Gastrocnemius medialis (tissue), 4 donors: ENCODE data around the gene PIK3R6. TPM values are rescaled to one million over a fixed set of nuclear protein-coding genes. Genes with fewer than 3 reads are reported as not detected.
"Not testable (repeated sequence)": the region's sequence is repeated elsewhere in the genome, so short reads cannot be mapped to it uniquely, and the experiment has no call there.

Source experiments
- ATAC-seq, 2 donors: fragments of 150-250 bp; one replicate each; pipeline ENCODE4 v1.9.1; 2016
- DNase-seq, 2 donors: peaks; one replicate each; pipeline ENCODE4 v3.0.0-alpha.2; 2019
- H3K27ac ChIP-seq, 4 donors: fragments of 200-600 bp; sonication (generic); 1 replicate in 1 of 4; 2 replicates in 3 of 4; pipeline ENCODE4 v1.5.1; 2016 to 2018; ENCODE audit warnings: mild to moderate bottlenecking in 2 of 4, moderate library complexity in 1 of 4
- H3K27me3 ChIP-seq, 3 donors: fragments of 200-600 bp; sonication (generic) in 2 of 3; 1 replicate in 1 of 3; 2 replicates in 2 of 3; pipeline versions ENCODE4 v1.5.1 to v1.6.0; 2016 to 2019; ENCODE audit warnings: mild to moderate bottlenecking in 1 of 3, moderate library complexity in 1 of 3
- H3K36me3 ChIP-seq, 2 donors: fragments of 200-600 bp; sonication (generic) in 1 of 2; one replicate each; pipeline ENCODE4 v1.5.1; 2017 to 2018
- H3K4me1 ChIP-seq, 2 donors: fragments of 200-600 bp; sonication (generic) in 1 of 2; one replicate each; pipeline ENCODE4 v1.5.1; 2016 to 2017; ENCODE audit warnings: mild to moderate bottlenecking in 2 of 2
- H3K4me3 ChIP-seq, 4 donors: fragments of 200-600 bp; sonication (generic) in 3 of 4; 1 replicate in 1 of 4; 2 replicates in 3 of 4; pipeline ENCODE4 v1.5.1; 2016 to 2019; ENCODE audit warnings: mild to moderate bottlenecking in 2 of 4
- H3K9me3 ChIP-seq, 3 donors: fragments of 200-600 bp; sonication (generic) in 2 of 3; 1 replicate in 1 of 3; 2 replicates in 2 of 3; pipeline ENCODE4 v1.5.1; 2016 to 2019
- POLR2A ChIP-seq, 2 donors: fragments of 450-650 bp; IDR thresholded peaks; one replicate each; pipeline ENCODE4 v1.6.1; 2017; ENCODE audit warnings: antibody characterized with exemption in 2 of 2, mild to moderate bottlenecking in 2 of 2, moderate library complexity in 2 of 2
- in situ Hi-C, 4 donors: fragments of 200-750 bp; cut with MboI; loops; one replicate each; pipeline versions ENCODE4 v1.15.0 to v1.8.0; 2017; ENCODE audit warnings: low sequenced_read_pairs in 4 of 4
- intact Hi-C: fragments of 100-400 bp; cut with DNase I; formaldehyde crosslinking; loops from one replicate; pipeline ENCODE4 v1.15.1; 2023; ENCODE audit warnings: low total_unique reads
- total RNA-seq, 4 donors: library from RNA; depleted of rRNA; stranded (reverse); fragments of >200 nt; gene quantifications; one replicate each; pipeline versions ENCODE4 v1.1.0 to v1.2.3, GENCODE V29; 2016
- TF ChIP-seq, protein P1 (sequence below), 5 experiments: fragments of 450-650 bp in 3 of 5; fragments of 200-600 bp in 2 of 5; sonication (generic) in 2 of 5; IDR thresholded peaks in 4 of 5; conservative IDR thresholded peaks in 1 of 5; 1 replicate in 4 of 5; 2 replicates in 1 of 5; pipeline ENCODE4 v1.5.1; 2016 to 2019; ENCODE audit warnings: antibody characterized with exemption in 5 of 5, mild to moderate bottlenecking in 3 of 5, moderate library complexity in 3 of 5

Gene PIK3R6
- total RNA-seq, 4 donors from 2014 or later, result 0.09 to 0.24 (median 0.16) TPM; not detected in 1

DNA sequence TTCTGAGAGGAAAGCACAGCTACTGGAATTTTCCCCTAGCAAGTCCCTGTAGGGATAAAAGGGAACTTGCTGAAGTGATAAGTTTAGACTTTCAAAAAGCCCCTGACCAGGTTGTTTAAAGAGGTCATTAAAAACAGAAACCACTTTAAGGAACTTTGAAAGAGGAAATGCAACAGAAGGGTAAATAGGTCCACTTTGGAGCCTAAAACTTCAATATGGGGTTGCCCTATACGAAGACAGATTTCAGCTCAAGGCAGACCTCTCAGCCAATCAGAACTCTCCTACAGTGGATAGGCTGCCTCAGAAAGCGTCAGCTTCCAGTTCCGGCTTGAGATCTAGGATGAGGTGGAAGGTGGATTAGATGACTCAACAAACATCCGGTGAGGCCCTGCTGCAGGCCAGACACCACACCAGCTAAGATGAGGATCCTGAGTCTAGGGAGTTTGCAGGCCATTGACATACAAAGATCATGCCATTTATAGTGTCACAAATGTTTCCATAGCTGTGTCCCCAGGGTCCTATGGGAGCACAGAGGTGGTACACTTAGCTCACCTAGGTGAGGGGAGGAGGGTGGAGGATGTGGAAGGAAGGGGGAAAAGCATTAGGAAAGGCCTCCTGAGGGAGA lies 60.4 kb downstream of the PIK3R6 start:
- H3K27ac ChIP-seq, result no peak overlapping the region

DNA sequence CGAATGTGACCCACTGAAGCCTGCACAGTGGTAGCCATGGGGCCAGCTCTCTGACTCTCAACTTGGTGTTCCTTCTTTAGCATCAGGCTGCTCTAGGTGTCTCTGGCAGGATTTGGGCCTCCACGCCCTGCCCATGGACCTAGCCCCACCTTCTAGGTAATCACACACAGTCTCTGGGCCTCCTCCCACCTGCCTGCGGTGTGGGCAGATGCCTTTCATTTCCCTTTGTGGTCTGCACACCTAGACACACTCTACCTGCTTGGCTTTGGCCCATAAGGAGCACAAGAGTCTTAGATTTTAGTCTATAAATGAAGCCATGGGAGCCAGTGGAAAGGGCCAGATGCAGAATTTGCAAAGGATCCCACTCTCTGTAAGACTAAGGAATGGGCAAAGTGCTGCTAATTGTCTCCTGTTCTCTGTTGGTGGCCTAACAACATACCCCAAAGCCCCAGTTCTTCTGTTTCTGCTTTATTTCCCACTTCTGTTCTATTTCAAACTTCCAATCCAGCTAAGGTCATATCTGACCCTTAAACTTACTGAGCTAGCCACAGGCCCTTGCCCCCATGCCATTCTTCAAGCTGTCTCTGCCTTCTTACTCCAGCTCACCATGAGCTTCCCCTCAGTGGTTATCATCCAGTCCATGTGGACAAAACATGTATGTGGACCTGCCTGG lies 61.1 kb downstream of the PIK3R6 start:
- Histone ChIP-seq H3K27me3 (no peaks in the 10 kb centered on the region), H3K27ac (no peak overlapping the region), H3K9me3 (no peaks in the 10 kb centered on the region), H3K4me1 (no peaks in the 10 kb centered on the region), H3K4me3 (no peak overlapping the region), H3K36me3 (no peaks in the 10 kb centered on the region)
- ATAC-seq, result no peak
- in situ Hi-C loops (loop anchor here in 1 of 4 donors (25.0 kb wide), 1 partner anchor 94 kb away; no protein-coding TSS in a partner anchor), intact Hi-C loops (no loop called here)
- no peak for DNase-seq
- TF ChIP-seq, protein P1, sequence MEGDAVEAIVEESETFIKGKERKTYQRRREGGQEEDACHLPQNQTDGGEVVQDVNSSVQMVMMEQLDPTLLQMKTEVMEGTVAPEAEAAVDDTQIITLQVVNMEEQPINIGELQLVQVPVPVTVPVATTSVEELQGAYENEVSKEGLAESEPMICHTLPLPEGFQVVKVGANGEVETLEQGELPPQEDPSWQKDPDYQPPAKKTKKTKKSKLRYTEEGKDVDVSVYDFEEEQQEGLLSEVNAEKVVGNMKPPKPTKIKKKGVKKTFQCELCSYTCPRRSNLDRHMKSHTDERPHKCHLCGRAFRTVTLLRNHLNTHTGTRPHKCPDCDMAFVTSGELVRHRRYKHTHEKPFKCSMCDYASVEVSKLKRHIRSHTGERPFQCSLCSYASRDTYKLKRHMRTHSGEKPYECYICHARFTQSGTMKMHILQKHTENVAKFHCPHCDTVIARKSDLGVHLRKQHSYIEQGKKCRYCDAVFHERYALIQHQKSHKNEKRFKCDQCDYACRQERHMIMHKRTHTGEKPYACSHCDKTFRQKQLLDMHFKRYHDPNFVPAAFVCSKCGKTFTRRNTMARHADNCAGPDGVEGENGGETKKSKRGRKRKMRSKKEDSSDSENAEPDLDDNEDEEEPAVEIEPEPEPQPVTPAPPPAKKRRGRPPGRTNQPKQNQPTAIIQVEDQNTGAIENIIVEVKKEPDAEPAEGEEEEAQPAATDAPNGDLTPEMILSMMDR (IDR thresholded peaks at IDR 0.05 in 4 of 5, conservative IDR thresholded peaks at IDR 0.05 in 1 of 5), result no peak
- TF ChIP-seq POLR2A (IDR thresholded peaks at IDR 0.05), result no peak

More for the DNA sequence above, 60.4 kb downstream of the PIK3R6 start:
- Histone ChIP-seq H3K27me3 (no peaks in the 10 kb centered on the region), H3K9me3 (no peaks in the 10 kb centered on the region), H3K4me3 (no peak overlapping the region), H3K4me1 (no peaks in the 10 kb centered on the region), H3K36me3 (no peaks in the 10 kb centered on the region)
- TF ChIP-seq POLR2A (IDR thresholded peaks at IDR 0.05), result no peak
- TF ChIP-seq, protein P1 (IDR thresholded peaks at IDR 0.05 in 4 of 5, conservative IDR thresholded peaks at IDR 0.05 in 1 of 5), result no peak
- intact Hi-C loops (no loop called here), in situ Hi-C loops (loop anchor here in 1 of 4 donors (25.0 kb wide), 1 partner anchor 95 kb away; no protein-coding TSS in a partner anchor)
- ATAC-seq, result no peak
- DNase-seq, result no peak

DNA sequence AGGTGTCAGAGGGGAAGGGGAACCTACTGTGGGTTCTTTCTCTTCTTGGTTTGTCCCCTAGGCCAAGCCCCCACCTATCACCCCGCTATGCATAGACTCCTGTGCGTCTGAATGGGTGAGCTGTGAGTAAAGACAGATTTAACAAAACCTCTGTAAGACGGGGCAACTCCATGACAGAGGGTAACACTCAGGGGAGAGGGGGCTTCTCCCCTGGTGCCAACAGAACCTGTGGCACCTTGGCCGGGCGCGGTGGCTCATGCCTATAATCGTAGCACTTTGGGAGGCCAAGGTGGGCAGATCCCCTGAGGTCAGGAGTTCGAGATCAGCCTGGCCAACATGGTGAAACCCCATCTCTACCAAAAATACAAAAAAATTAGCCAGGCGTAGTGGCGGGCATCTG lies 62.1 kb downstream of the PIK3R6 start:
- intact Hi-C loops, H3K4me1 ChIP-seq, H3K36me3 ChIP-seq: not testable (repeated sequence)

DNA sequence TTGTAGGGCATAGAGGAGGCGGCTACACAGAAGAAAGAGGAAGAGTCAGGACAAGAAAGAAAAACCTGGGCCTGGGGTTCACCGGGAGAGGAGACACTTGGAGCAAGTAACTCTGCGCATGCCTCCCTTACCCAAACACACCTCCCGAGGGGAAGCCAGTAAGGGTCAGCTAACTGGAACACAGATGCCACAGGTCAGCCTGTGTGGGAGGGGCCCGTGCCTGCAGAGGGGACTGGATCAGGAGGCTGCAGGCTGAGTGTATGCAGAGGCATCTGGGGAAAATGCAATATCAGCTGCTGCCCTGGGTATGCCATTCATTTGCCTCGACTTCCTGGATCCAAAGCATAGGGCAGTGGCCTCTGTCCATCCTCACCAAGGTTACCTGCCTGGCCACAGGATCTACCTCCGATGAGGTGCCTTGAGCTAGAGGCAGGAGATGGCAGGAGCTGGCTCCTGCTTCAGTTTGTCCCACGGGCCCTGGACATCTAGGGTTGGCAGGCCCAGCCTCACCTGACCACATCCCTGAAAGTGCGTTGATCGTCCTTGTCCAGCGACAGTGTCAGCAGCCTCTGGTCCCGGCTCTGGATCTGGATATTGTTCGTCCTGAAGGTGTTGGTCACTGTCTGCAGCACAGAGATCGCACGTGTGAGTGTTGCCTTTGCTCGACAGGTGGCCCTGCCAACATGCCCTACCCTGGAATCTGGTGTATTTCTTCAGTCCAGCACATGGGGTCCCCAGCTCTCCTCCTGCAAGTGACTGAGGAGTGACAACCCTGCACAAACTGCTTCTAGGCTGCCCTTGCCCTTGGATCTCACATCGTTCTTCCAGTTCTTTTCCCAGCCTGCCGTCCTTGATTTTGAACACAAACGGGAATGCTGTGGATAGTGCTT lies 63.7 kb downstream of the PIK3R6 start:
- intact Hi-C loops, result no loop called here
- no peak for DNase-seq
- in situ Hi-C loops, result loop anchor here in 1 of 4 donors (25.0 kb wide), 1 partner anchor 91 kb away; no protein-coding TSS in a partner anchor
- TF ChIP-seq POLR2A (IDR thresholded peaks at IDR 0.05), result no peak
- TF ChIP-seq, protein P1 (IDR thresholded peaks at IDR 0.05 in 4 of 5, conservative IDR thresholded peaks at IDR 0.05 in 1 of 5), result no peak
- peaks cover 7 to 8% (median 7%) of the 10 kb centered on the region in 3 donors for H3K27me3 ChIP-seq
- H3K4me1 ChIP-seq, result no peaks in the 10 kb centered on the region
- H3K36me3 ChIP-seq, result no peaks in the 10 kb centered on the region
- no peak overlapping the region for H3K27ac ChIP-seq
- no peak overlapping the region for H3K4me3 ChIP-seq
- ATAC-seq, result no peak
- no peaks in the 10 kb centered on the region for H3K9me3 ChIP-seq

More for the DNA sequence above, 62.1 kb downstream of the PIK3R6 start:
- in situ Hi-C loops, result loop anchor here in 1 of 4 donors (25.0 kb wide), 1 partner anchor 93 kb away; no protein-coding TSS in a partner anchor
- not testable (repeated sequence) for H3K4me3 ChIP-seq, ATAC-seq, H3K27me3 ChIP-seq, DNase-seq, H3K27ac ChIP-seq, H3K9me3 ChIP-seq
